Natural killer cell (primary cell): Measurements from ENCODE around the gene GNG3. TPM values are rescaled to one million over a fixed set of nuclear protein-coding genes. Genes with fewer than 3 reads are reported as not detected.

Experiments
- ATAC-seq, 3 donors: fragments of 150-1000 bp in 2 of 3; fragments of 200-7000 bp in 1 of 3; cut with Tn5 transposase; 1 replicate in 1 of 3; 2 replicates in 2 of 3; pipeline ENCODE4 v1.10.0; 2021; ENCODE audit warnings: mild to moderate bottlenecking in 2 of 3, moderate library complexity in 2 of 3
- DNase-seq, 2 donors: peaks; one replicate each; pipeline versions ENCODE4 v3.0.0 to v3.0.0-alpha.2; 2013 to 2021; ENCODE audit warnings: mixed read lengths in 1 of 2
- H3K27ac ChIP-seq: one replicate; pipeline ENCODE4 v1.5.1; 2013; ENCODE audit warnings: mild to moderate bottlenecking, low read length
- H3K27me3 ChIP-seq: one replicate; pipeline ENCODE4 v1.6.1; 2013; ENCODE audit warnings: low read length; ENCODE audit not compliant: control insufficient read depth, insufficient read depth
- H3K36me3 ChIP-seq: one replicate; pipeline ENCODE4 v1.6.1; 2013; ENCODE audit warnings: low read length; ENCODE audit not compliant: control insufficient read depth, insufficient read depth
- H3K4me1 ChIP-seq: one replicate; pipeline ENCODE4 v1.6.1; 2013; ENCODE audit warnings: low read length; ENCODE audit not compliant: control insufficient read depth, insufficient read depth
- H3K4me3 ChIP-seq: one replicate; pipeline ENCODE4 v1.5.1; 2013; ENCODE audit warnings: low read length
- H3K9me3 ChIP-seq: one replicate; pipeline ENCODE4 v1.6.1; 2013; ENCODE audit warnings: low read length; ENCODE audit not compliant: control insufficient read depth, insufficient read depth
- H3K27ac Mint-ChIP-seq, 2 donors: one replicate each; pipeline ENCODE4 v1.8.0; 2022; ENCODE audit warnings: mild to moderate bottlenecking in 2 of 2, mixed read lengths in 2 of 2, moderate library complexity in 1 of 2
- H3K27me3 Mint-ChIP-seq, 2 donors: one replicate each; pipeline ENCODE4 v1.8.0; 2022; ENCODE audit warnings: low read depth in 2 of 2, mixed read lengths in 2 of 2
- H3K36me3 Mint-ChIP-seq: one replicate; pipeline ENCODE4 v1.8.0; 2022; ENCODE audit warnings: mixed read lengths
- H3K4me1 Mint-ChIP-seq, 2 donors: one replicate each; pipeline ENCODE4 v1.8.0; 2022; ENCODE audit warnings: mixed read lengths in 2 of 2
- H3K4me3 Mint-ChIP-seq: one replicate; pipeline ENCODE4 v1.8.0; 2022; ENCODE audit warnings: mild to moderate bottlenecking, moderate library complexity, mixed read lengths
- H3K9me3 Mint-ChIP-seq, 2 donors: one replicate each; pipeline ENCODE4 v1.8.0; 2022; ENCODE audit warnings: mixed read lengths in 2 of 2
- CTCF ChIP-seq: fragments of 200-600 bp; IDR thresholded peaks from one replicate; pipeline ENCODE4 v1.8.0; 2022; ENCODE audit warnings: antibody characterized with exemption
- WGBS: methylation state at CpG from one replicate; pipeline ENCODE4 v1.1.7; 2013; ENCODE audit warnings: missing lambda C conversion rate; ENCODE audit not compliant: insufficient coverage; 5-methylcytosine and 5-hydroxymethylcytosine counted together
- intact Hi-C: fragments of 100-400 bp; cut with micrococcal nuclease; formaldehyde crosslinking; loops from one replicate; pipeline ENCODE4 v1.14.2; 2022
- total RNA-seq, 4 donors: library from RNA; stranded (reverse); fragments of 120-200 nt in 1 of 4; gene quantifications; one replicate each; pipeline versions ENCODE4 v1.2.3 to v1.2.4, GENCODE V29; 2013 to 2022

The GNG3 gene
- total RNA-seq, 3 donors from 2014 or later (not counting 1 experiment from before 2014, with no cell fraction given), result not detected

DNA sequence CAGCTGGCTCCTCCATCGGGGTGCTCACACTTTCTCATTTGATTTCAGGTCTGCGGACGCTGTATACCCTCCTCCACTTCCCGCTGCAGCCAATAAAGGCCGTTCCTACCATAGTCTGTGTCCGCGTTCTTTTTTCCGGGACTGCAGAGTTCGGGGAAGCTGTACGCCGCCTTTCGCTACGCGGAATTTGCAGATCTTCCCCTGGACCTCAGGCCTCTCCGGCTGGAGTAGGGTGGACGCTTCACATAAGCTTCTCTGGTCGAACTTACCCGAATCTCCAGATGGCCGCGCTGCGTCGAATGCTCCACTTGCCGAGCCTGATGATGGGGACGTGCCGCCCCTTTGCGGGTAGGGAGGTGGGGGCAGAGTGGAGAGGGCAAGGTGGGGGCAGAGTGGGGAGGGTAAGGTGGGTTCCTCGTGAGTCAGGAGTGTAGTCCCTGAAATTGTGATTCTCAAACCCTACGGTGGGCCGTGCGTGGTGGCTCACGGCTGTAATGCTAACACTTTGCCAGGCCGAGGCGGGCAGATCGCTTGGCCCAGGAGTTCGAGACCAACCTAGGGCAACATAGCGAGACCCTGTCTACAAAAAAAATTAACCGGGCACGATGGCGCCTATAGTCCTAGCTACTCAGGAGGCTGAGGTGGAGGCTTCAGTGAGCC, 41.7 kb upstream of the GNG3 start:
- ATAC-seq (peak; percentile 30 to 53 (median 42)), DNase-seq (peak; percentile 51 to 75)
- Mint-ChIP-seq H3K27ac (peak overlapping the region; percentile 87 to 95), H3K27me3 (no peaks in the 10 kb centered on the region), H3K4me1 (peaks cover 9 to 32% of the 10 kb centered on the region in 2 donors), H3K9me3 (no peaks in the 10 kb centered on the region), H3K4me3 (peak overlapping the region; percentile 96), H3K36me3 (no peaks in the 10 kb centered on the region)
- peaks cover 32% of the 10 kb centered on the region for H3K4me1 ChIP-seq
- H3K27ac ChIP-seq, result peak overlapping the region; percentile 80
- 9% methylated on average over 39 of the region's 39 CpGs for WGBS
- TF ChIP-seq CTCF, result no peak
- intact Hi-C loops, result loop anchor here (2.0 to 5.0 kb wide), 4 partner anchors 19 to 75 kb away; partner anchors contain the start of genes EML3, GANAB, HNRNPUL2 and ROM1
- H3K36me3 ChIP-seq, result peaks cover 14% of the 10 kb centered on the region
- no peaks in the 10 kb centered on the region for H3K27me3 ChIP-seq
- H3K4me3 ChIP-seq, result peak overlapping the region; percentile 87
- no peaks in the 10 kb centered on the region for H3K9me3 ChIP-seq

DNA sequence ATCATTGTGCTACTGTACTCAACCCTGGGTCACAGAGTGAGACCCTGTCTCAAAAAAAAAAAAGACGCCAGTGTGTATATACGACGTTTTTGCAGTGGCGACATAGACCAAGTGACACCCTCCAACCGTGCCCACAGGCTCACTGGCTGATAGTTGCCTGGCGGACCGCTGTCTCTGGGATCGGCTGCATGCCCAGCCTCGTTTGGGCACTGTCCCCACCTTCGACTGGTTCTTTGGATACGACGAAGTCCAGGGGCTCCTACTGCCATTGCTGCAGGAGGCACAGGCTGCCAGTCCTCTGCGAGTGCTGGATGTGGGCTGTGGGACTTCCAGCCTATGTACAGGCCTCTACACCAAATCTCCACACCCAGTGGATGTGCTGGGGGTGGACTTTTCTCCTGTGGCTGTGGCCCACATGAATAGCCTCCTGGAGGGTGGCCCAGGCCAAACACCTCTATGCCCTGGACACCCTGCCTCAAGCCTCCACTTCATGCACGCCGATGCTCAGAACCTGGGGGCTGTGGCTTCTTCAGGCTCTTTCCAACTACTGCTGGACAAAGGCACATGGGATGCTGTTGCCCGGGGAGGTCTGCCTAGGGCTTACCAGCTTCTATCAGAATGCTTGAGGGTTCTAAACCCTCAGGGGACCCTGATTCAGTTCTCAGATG, 41.1 kb upstream of the GNG3 start:
- Mint-ChIP-seq H3K27ac (peak overlapping the region; percentile 87 to 95), H3K9me3 (no peaks in the 10 kb centered on the region)
- intact Hi-C loops, result loop anchor here (5.0 kb wide), 1 partner anchor 61 kb away; the partner anchor contains the start of genes HNRNPUL2 and TTC9C

DNA sequence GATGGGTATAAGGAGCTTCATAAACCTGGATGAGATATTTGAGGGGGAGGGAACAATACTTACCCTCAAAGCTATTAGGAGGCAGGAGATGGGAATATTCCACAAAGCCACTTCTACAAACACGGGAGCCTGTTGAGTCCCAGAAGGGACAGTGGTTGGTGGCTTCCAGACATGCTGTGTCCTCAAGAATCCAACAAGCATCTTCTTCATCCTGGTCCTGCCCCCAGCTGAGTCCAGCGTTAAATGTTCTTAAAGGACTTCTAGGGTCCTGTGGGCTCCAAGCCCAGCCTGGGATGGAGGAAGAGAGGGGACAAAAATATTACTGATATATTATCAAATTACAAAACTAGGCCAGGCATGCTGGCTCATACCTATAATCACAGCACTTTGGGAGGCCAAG, 40.0 kb upstream of the GNG3 start:
- intact Hi-C loops, result loop anchor here (5.0 kb wide), 1 partner anchor 60 kb away; the partner anchor contains the start of genes HNRNPUL2 and TTC9C
- Histone ChIP-seq H3K27ac (no peak overlapping the region), H3K27me3 (no peaks in the 10 kb centered on the region), H3K4me1 (peaks cover 42% of the 10 kb centered on the region), H3K36me3 (peaks cover 13% of the 10 kb centered on the region), H3K9me3 (no peaks in the 10 kb centered on the region), H3K4me3 (no peak overlapping the region)
- 69% methylated on average over 1 of the region's 2 CpGs for WGBS
- peak overlapping the region in 1 of 2 donors; percentile 87 for H3K27ac Mint-ChIP-seq
- ATAC-seq, result no peak
- DNase-seq, result no peak
- no peak overlapping the region for H3K4me3 Mint-ChIP-seq
- no peaks in the 10 kb centered on the region for H3K9me3 Mint-ChIP-seq
- no peak for TF ChIP-seq CTCF
- H3K27me3 Mint-ChIP-seq, result no peaks in the 10 kb centered on the region
- peaks cover 25 to 49% of the 10 kb centered on the region in 2 donors for H3K4me1 Mint-ChIP-seq
- no peaks in the 10 kb centered on the region for H3K36me3 Mint-ChIP-seq

More for the DNA sequence above, 41.1 kb upstream of the GNG3 start:
- WGBS, result 68% methylated on average over 15 of the region's 16 CpGs
- Histone ChIP-seq H3K4me1 (peaks cover 37% of the 10 kb centered on the region), H3K27ac (peak overlapping the region; percentile 80), H3K27me3 (no peaks in the 10 kb centered on the region), H3K9me3 (no peaks in the 10 kb centered on the region), H3K4me3 (peak overlapping the region; percentile 87), H3K36me3 (peaks cover 14% of the 10 kb centered on the region)
- Mint-ChIP-seq H3K36me3 (no peaks in the 10 kb centered on the region), H3K4me1 (peaks cover 16 to 38% of the 10 kb centered on the region in 2 donors), H3K27me3 (no peaks in the 10 kb centered on the region), H3K4me3 (peak overlapping the region; percentile 62)
- no peak for TF ChIP-seq CTCF
- ATAC-seq, result no peak
- DNase-seq, result no peak
